GM04504 (cell line): ENCODE data around the gene ENG.
"Not testable (repeated sequence)": the region's sequence is repeated elsewhere in the genome, so short reads cannot be mapped to it uniquely, and the experiment has no call there.

Experiments used
- DNase-seq: peaks from one replicate; pipeline ENCODE4 v3.0.0-alpha.2; 2012; ENCODE audit warnings: low read depth

Gene ENG

DNA sequence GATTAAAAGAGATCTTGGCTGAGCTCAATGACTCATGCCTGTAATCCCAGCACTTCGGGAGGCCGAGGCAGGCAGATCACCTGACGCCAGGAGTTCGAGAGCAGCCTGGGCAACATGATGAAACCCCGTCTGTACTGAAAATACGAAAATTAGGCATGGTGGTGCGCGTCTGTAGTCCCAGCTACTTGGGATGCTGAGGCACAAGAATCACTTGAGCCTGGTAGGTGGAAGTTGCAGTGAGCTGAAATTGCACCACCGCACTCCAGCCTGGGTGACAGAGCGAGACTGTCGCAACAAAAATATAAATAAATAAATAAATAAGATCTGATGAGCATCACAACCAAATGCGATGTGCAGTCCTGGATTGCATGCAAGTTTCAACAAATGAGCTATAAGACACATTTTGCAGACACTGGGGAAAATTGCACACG lies 8.7 kb upstream of the ENG start:
- DNase-seq = no peak

DNA sequence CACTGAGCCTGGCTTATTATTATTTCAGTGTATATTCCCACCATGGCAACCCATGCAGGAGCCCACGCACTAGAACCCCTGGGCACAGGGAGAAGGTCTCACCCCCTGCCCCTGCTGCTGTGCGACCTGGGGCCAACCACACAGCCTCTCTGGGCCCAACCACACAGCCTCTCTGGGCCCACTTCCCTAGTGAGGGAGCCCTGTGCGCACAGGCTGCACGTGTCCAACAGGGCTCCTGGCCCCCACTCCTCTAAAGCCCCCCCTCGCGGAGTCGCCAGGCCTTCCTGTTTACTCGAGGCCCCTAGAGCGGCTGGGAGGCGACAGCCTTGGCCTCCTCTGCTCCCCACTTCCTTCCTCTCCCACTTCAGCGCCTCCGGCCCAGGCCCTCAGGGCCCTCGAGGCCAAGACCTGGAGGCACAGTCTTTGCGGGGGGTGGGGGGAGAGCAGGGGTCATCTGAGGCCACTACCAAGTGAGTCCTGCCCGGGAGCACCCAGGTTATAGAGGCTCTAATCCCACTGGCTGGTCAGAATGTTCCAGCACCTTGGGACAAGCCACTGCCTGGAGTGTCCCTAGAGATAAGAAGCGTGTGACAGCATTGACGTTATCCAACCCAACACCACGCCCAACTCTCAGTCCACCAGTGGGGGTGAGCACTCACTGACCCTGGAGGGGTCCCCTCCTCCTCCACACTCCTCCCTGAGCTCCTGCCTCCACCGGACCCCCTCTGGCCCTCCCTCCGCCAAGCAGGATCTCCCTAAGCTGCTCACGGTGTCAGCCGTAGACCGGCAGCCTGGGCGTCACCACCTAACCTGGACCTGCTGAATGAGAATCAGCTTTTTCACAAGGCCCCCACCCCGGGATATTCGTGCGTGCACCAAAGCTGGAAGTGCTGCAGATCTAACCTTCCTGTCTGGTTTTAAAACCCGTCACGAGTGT lies 7.9 kb upstream of the ENG start:
- no peak for DNase-seq

GRCh38 chr9:127860779-127861178 lies 6.3 kb upstream of the ENG start:
- no peak for DNase-seq

DNA sequence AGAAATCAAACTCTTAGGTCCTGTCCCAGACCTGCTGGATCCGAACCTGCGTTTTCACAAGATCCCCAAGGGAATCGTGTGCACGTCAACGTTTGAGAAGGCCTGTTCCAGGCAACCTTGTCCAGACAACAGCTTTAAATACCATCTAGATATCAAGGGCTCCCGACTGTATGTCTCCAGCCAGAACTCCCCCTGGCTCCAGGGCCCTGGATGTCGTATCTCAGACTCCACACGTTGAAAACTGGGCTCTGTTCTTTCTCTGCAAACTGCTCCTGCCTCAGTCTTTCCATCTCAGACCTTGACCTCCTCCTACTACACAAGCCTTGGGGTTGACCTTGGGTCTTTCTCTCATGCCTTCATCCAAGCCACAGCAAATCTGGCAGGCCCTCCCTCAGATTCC lies 5.8 kb upstream of the ENG start:
- DNase-seq = no peak

- DNase-seq = no peak
Measured at GRCh38 chr9:127858041-127858512, 3.6 kb upstream of the ENG start.

DNA sequence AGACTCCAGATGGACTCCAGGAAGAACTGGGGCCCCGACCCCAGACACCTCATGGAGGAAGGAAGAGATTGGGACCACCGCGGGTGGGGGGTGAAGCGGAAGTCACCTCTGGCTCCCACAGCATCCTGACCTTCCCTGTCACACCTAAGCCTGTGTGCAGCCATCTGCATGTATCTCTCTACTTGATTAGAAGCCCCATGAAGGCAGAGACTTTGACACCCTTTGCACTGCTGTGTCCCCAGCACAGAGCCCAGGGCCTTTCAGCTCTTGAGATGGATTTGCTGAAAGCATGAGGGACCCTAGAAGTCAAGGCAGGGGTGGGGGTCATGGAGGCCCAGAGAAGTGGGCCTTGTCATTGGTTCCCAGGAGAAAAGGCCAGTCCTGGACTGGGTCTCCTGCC lies 2.8 kb upstream of the ENG start:
- DNase-seq = no peak

GRCh38 chr9:127856729-127857116 lies 2.3 kb upstream of the ENG start:
- DNase-seq = no peak

GRCh38 chr9:127856094-127856728 lies 1.8 kb upstream of the ENG start:
- no peak for DNase-seq

DNA sequence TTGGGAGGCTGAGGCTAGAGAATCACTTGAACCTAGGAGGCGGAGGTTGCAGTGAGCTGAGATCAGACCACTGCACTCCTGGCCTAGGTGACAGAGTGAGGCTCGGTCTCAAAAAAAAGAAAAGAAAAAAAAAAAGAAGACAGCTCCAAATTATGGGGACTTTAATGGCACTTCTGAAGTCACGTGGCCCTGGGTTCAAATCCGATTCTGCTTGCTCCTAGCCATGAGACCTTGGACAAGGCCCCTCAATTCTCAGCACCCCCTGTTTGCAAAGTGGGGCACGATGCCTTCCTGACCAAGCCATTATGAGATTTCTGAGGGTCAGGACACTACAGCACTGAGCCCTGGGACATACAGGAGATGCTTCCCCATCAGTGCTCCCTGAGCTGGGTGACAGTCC lies 1.1 kb upstream of the ENG start:
- no peak for DNase-seq

- no peak for DNase-seq
Measured at GRCh38 chr9:127854960-127855359, 502 bp upstream of the ENG start.

- no peak for DNase-seq
Measured at GRCh38 chr9:127853312-127854183, 910 bp downstream of the ENG start.

- DNase-seq = no peak
Measured at GRCh38 chr9:127852829-127853228, 1.6 kb downstream of the ENG start.

- no peak for DNase-seq
Measured at GRCh38 chr9:127850286-127850830, 4.1 kb downstream of the ENG start.

GRCh38 chr9:127848756-127849504 lies 5.5 kb downstream of the ENG start:
- DNase-seq = no peak

- no peak for DNase-seq
Measured at GRCh38 chr9:127847833-127848755, 6.4 kb downstream of the ENG start.

DNA sequence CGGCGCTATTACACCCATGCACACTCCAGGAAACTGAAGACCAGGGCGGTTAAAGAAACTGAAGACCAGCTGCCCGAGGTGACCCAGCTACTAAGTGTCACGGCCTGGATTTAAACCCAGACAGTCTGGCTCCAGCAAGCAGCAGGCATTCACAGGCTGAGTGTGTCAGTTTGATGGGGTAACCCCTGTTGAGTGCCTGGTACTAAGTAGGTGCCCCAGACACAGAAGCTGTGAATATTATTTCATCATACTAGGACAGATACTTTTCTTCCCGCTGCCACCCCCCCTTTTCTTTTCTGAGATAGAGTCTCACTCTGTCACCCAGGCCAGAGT lies 7.3 kb downstream of the ENG start:
- DNase-seq = no peak

- DNase-seq = no peak
Measured at GRCh38 chr9:127846443-127847177, 7.8 kb downstream of the ENG start.

- not testable (repeated sequence) for DNase-seq
Measured at GRCh38 chr9:127845619-127846018, 8.8 kb downstream of the ENG start.

DNA sequence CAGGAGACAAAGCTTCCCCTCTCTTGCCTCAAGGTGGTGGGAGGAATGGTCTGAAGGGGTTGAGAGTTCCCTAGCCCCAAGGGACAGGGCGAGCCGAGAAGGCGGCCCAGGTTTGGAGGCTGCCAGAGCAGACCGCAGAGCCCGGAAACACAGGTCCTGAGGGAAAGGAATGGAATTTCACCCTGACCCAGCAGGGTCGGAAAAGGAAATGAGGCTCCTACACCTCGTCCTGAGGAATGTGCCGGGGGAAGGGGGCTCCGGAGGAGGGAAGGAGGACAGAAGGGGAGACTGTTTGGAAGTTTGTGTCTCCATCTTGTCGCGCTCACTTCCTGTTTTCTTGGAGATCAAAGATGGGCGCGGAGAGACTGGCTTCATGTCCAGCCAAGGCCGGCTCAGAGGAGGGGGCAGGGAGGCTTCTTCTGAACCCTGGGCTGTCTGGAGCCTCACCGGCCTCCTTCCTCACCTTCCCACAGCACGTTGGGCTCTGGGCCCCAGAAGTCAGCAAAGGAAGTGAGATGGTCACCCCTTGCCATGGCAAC lies 9.6 kb downstream of the ENG start:
- DNase-seq = no peak
